ENCODE measurements around the gene MAGT1. TPM values are rescaled to one million over a fixed set of nuclear protein-coding genes. Genes with fewer than 3 reads are reported as not detected.

The MAGT1 gene
- total RNA-seq, 4 donors from 2014 or later, result 26.2 to 40.1 (median 32.7) TPM

GRCh38 chrX:77779695-77780094 is 115.5 kb downstream of the MAGT1 start:
- intact Hi-C loops (cut with DNase I; ENCODE audit: low total_unique reads) (loop anchor here (10.0 kb wide), 2 partner anchors 115 to 275 kb away; no protein-coding TSS in a partner anchor), in situ Hi-C loops (cut with MboI; ENCODE audit: low sequenced_read_pairs in 4 of 4) (loop anchor here in 1 of 4 donors (10.0 kb wide), 1 partner anchor 115 kb away; the partner anchor contains the start of genes COX7B and MAGT1)
- H3K36me3 ChIP-seq, result no peaks in the 10 kb centered on the region
- H3K27ac ChIP-seq, result no peak overlapping the region
- DNase-seq (no peak), ATAC-seq (no peak)
- no peak for TF ChIP-seq CTCF (IDR thresholded peaks at IDR 0.05 in 4 of 5, conservative IDR thresholded peaks at IDR 0.05 in 1 of 5)
- no peak for TF ChIP-seq POLR2A (IDR thresholded peaks at IDR 0.05)
- H3K27me3 ChIP-seq, result no peaks in the 10 kb centered on the region
- H3K9me3 ChIP-seq, result no peaks in the 10 kb centered on the region
- no peak overlapping the region for H3K4me3 ChIP-seq
- peaks cover 3 to 12% of the 10 kb centered on the region in 2 donors for H3K4me1 ChIP-seq

- in situ Hi-C loops (cut with MboI; ENCODE audit: low sequenced_read_pairs in 4 of 4), result no loop called here
- DNase-seq, result no peak
- ATAC-seq, result no peak
- Histone ChIP-seq H3K27me3 (no peaks in the 10 kb centered on the region), H3K27ac (no peak overlapping the region), H3K4me1 (no peaks in the 10 kb centered on the region), H3K4me3 (no peak overlapping the region), H3K36me3 (no peaks in the 10 kb centered on the region), H3K9me3 (no peaks in the 10 kb centered on the region)
- no peak for TF ChIP-seq CTCF (IDR thresholded peaks at IDR 0.05 in 4 of 5, conservative IDR thresholded peaks at IDR 0.05 in 1 of 5)
- no peak for TF ChIP-seq POLR2A (IDR thresholded peaks at IDR 0.05)
- intact Hi-C loops (cut with DNase I; ENCODE audit: low total_unique reads), result no loop called here
Observed at GRCh38 chrX:77776659-77777058, 118.6 kb downstream of the MAGT1 start.

Other genes with a start within 250 kb of the MAGT1 start
- gene ATRX, start 109.2 kb downstream of the MAGT1 start, total RNA-seq, result 10 to 100 TPM; 34.7 to 75.9 (median 50.5) TPM
- gene COX7B, start 4.0 kb upstream of the MAGT1 start, total RNA-seq, result 100 to 1,000 TPM; 788 to 912 (median 821) TPM
- gene ATP7A, start 15.3 kb upstream of the MAGT1 start, total RNA-seq, result 1 to 10 TPM; 4.0 to 6.3 (median 5.1) TPM
- gene PGAM4, start 74.2 kb upstream of the MAGT1 start, total RNA-seq, result not detected
- 100 to 1,000 TPM; 220 to 392 (median 310) TPM for gene PGK1, start 208.8 kb upstream of the MAGT1 start, total RNA-seq
- 10 to 100 TPM; 16.3 to 24.0 (median 18.5) TPM for gene TAF9B, start 244.2 kb upstream of the MAGT1 start, total RNA-seq

Data from gastrocnemius medialis (tissue), 4 donors.